ENCODE results near the gene TLK1.

DNA sequence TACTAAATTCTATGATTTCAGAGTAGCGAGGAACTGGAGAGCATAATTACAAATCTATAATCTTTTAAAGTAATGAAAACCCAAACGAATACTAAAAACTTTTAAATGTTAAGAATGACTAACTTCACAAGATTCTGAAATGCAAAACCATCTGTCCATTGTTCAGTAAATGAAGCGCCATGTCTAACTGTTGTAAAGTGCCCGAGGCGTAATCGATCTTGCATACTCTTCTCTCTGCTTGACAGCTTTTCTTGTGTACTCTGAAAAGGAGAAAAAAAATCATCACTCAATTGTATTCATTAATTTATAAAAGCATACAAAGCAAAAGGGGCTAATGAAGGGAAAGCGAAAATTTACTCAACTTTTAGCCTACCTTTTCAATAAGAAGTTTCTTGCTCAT lies 111.0 kb downstream of the TLK1 start:
- TF ChIP-seq RXRA (IDR thresholded peaks at IDR 0.05) (no peak), RAD21 (IDR thresholded peaks at IDR 0.05) (no peak)
- TF ChIP-seq, protein P1, sequence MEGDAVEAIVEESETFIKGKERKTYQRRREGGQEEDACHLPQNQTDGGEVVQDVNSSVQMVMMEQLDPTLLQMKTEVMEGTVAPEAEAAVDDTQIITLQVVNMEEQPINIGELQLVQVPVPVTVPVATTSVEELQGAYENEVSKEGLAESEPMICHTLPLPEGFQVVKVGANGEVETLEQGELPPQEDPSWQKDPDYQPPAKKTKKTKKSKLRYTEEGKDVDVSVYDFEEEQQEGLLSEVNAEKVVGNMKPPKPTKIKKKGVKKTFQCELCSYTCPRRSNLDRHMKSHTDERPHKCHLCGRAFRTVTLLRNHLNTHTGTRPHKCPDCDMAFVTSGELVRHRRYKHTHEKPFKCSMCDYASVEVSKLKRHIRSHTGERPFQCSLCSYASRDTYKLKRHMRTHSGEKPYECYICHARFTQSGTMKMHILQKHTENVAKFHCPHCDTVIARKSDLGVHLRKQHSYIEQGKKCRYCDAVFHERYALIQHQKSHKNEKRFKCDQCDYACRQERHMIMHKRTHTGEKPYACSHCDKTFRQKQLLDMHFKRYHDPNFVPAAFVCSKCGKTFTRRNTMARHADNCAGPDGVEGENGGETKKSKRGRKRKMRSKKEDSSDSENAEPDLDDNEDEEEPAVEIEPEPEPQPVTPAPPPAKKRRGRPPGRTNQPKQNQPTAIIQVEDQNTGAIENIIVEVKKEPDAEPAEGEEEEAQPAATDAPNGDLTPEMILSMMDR (IDR thresholded peaks at IDR 0.05; ENCODE audit: low read depth, low read length, missing input control) = no peak
